NCI-H526 (cell line): ENCODE data around the gene SCGB1D4.
A peak's percentile ranks its signal among the peaks of the same experiment; 100 is the strongest.
"Not testable (repeated sequence)": the region's sequence is repeated elsewhere in the genome, so short reads cannot be mapped to it uniquely, and the experiment has no call there.

ENCODE experiments used
- DNase-seq, 2 experiments: peaks; one replicate each; lab custom pipeline; 2025; lab: John Stamatoyannopoulos, UW

The SCGB1D4 gene, protein sequence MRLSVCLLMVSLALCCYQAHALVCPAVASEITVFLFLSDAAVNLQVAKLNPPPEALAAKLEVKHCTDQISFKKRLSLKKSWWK

DNA sequence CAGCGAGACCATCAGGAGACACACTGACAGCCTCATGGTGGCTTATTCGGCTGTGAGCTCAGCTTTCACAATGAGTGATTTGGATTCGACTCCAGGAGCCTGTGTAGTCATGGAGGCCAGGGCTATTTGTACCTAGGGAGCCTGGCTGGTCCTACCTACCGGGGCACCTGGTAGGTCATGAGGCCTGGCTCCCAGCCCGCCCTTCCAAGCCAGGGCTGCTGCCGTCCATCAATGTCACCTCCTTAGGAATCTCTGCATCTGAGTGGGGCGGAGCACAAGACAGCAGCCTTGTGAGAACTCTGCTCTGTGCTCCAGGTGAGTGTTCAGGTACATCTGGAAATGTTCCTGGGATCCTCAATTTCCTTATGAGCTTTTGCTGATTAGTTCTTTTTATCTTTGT lies at the start of gene SCGB1D4:
Gene SCGB1D4 (minus strand): TSS at position 101 of the 400 bp plus-strand sequence. CDS start 65 bp downstream, at position 36.
- DNase-seq = no peak

DNA sequence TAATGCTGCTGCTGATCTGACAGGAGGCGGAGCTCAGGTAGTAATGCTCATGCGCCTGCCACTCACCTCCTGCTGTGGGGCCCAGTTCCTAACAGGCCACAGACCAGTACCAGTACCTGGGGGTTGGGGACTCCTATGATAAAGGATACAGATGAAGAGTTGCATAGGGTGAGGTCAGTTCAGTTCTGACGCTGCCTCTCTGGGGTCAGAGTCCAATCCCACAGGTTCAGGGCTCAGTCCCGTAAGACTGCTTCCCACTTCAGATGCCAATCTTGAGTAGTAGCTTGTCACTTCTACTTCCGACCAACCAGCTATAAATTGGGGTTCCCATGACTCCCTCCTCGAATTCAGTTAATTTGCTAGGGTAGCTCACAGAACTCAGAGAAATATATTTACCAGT lies 47.0 kb upstream of the SCGB1D4 start:
- no peak for DNase-seq

GRCh38 chr11:62344210-62344609 lies 45.3 kb upstream of the SCGB1D4 start:
- DNase-seq = no peak

DNA sequence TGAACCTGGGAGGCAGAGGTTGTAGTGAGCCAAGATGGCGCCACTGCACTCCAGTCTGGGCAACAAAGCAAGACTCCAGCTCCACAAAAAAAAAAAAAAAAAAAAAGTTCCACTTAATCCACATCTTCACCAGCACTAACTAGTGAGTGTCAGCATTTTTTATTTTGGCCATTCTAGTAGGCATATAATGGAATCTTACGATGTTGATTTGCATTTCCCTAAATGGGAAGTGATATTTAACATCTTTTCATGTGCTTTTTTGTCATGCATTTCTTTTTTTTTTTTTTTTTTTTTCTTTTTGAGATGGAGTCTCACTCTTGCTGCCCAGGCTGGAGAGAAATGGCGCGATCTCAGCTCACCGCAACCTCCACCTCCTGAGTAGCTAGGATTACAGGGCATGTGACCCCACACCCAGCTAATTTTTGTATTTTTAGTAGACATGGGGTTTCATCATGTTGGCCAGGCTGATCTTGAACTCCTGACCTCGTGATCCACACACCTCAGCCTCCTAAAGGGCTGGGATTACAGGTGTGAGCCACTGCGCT lies 44.8 kb upstream of the SCGB1D4 start:
- not testable (repeated sequence) for DNase-seq

- no peak for DNase-seq
Measured at GRCh38 chr11:62341588-62341987, 42.7 kb upstream of the SCGB1D4 start.

GRCh38 chr11:62340269-62340901 lies 41.5 kb upstream of the SCGB1D4 start:
- peak; percentile 70 to 79 for DNase-seq

DNA sequence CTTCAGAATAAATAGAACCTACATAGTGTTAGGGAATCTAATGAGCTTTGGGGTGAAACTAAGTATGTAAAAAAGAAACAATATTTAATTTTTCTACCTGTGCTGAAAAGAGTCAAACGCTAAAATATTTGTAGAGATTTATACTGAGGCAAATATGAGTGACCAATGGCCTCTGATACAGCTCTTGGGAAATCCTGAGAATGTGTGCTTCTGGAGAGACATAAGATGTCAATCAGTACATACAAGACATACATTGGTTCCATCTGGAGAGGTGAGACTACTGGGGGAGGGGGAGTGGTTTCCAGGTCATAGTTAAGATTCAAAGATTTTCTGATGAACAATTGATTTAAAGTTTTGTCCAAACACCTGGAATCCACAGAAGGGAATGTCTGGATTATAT lies 39.3 kb upstream of the SCGB1D4 start:
- peak in 1 of 2 experiments; percentile 2 for DNase-seq

- peak; percentile 63 to 93 for DNase-seq
Measured at GRCh38 chr11:62337303-62338181, 38.7 kb upstream of the SCGB1D4 start, which contains the start of gene ASRGL1. ASRGL1 (plus strand) TSS chr11:62337448; CDS start chr11:62337978, 530 bp downstream.

GRCh38 chr11:62336949-62337302 lies 38.1 kb upstream of the SCGB1D4 start:
- DNase-seq = not testable (repeated sequence)

DNA sequence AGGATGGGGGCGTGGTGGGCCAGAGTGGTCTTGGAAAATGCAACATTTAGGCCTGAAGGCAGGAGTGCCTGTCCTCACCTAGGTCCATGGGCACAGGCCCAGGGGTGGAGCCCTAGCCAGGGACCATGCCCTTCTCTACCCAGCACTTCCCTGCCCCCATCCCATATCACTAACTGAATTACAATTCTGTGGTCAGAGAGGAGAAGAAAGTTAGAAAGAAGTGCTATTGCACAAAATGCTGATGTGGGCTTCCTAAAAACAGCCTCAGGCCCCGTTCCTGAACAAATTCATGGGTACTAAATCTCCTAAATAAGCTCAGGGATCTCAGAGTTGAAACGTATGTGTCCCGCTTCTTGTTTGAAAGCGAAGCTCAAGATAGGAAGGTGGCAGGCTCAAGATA lies 34.9 kb upstream of the SCGB1D4 start:
- no peak for DNase-seq

GRCh38 chr11:62331264-62331663 lies 32.4 kb upstream of the SCGB1D4 start:
- not testable (repeated sequence) for DNase-seq

GRCh38 chr11:62327541-62327940 lies 28.7 kb upstream of the SCGB1D4 start:
- not testable (repeated sequence) for DNase-seq

DNA sequence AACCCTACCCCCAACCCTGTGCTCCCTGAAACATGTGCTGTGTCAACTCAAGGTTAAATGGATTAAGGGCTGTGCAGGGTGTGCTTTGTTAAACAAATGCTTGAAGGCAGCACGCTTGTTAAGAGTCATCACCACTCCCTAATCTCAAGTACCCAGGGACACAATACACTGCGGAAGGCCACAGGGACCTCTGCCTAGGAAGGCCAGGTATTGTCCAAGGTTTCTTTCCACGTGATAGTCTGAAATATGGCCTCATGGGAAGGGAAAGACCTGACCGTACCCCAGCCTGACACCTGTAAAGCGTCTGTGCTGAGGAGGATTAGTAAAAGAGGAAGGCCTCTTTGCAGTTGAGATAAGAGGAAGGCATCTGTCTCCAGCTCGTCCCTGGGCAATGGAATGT lies 27.8 kb upstream of the SCGB1D4 start:
- DNase-seq = not testable (repeated sequence)

- not testable (repeated sequence) for DNase-seq
Measured at GRCh38 chr11:62325781-62326180, 26.9 kb upstream of the SCGB1D4 start.

GRCh38 chr11:62324731-62325556 lies 26.1 kb upstream of the SCGB1D4 start:
- peak; percentile 49 to 89 for DNase-seq

DNA sequence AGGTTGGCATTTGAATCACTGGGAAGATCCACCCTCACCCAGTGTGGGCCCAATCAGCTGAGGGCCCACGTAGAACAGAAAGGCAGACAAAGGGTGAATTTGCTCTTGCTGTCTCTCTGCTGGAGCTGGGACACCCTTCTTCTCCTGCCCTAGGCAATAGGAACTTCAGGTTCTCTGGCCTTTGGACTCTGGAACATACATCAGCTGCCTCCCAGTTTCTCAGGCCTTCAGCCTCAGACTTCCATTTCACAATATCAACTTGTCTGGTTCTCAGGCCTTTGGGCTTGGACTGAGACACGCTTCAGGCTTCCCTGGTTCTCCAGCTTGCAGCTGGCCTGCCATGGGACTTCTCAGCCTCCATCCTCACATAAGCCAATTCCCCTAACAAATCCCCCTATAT lies 23.6 kb upstream of the SCGB1D4 start:
- no peak for DNase-seq

DNA sequence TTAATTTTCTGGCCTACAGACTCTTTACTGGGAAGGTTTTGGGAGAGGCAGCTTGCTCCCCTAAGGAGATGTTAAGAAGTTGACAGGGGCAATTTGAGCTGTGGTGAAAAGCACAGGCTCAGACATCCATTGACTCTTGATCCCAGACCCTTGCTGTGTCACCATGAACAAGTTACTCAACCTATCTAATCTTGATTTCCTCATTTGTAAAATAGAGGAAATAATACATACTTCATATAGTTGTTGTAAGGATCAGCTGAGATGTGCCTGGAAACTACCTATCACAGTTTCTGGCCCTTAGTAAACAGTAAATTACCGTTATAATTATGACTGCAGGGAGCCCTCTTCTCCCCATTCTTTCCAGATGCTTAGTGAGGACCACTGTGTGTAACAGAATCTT lies 16.6 kb upstream of the SCGB1D4 start:
- DNase-seq = no peak

DNA sequence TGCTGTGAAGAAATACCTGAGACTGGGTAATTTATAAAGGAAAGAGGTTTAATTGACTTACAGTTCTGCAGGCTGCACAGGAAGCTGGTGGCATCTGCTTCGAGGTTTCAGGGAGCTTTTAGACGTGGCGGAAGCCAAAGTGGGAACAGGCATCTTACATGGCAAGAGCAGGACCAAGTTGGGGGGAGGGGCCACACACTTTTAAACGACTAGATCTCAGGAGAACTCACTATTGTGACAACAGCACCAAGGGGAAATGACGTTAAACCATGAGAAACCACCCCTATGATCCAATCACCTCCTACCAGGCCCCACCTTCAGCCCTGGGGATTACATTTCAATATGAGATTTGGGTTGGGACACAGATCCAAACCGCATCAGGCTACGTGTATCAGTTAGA lies 11.1 kb upstream of the SCGB1D4 start:
- DNase-seq = no peak

GRCh38 chr11:62307950-62308349 lies 9.1 kb upstream of the SCGB1D4 start:
- DNase-seq = no peak

GRCh38 chr11:62306227-62306626 lies 7.4 kb upstream of the SCGB1D4 start:
- no peak for DNase-seq

GRCh38 chr11:62295504-62295903 lies 3.4 kb downstream of the SCGB1D4 start:
- no peak for DNase-seq

GRCh38 chr11:62280452-62280851 lies 18.4 kb downstream of the SCGB1D4 start:
- DNase-seq = no peak
